Heart left ventricle (tissue), 13 donors: ENCODE data around the gene ROBO1.

Source experiments
- CTCF ChIP-seq, 12 donors: fragments of 200-600 bp; sonication (generic) in 4 of 12; IDR thresholded peaks; one replicate each; pipeline versions ENCODE4 v1.5.0 to v1.8.0; 2018 to 2022; ENCODE audit warnings: antibody characterized with exemption in 12 of 12, mild to moderate bottlenecking in 5 of 12
- POLR2A ChIP-seq, 2 donors: fragments of 450-650 bp; IDR thresholded peaks; one replicate each; pipeline ENCODE4 v1.6.1; 2017; ENCODE audit warnings: antibody characterized with exemption in 2 of 2, mild to moderate bottlenecking in 2 of 2, moderate library complexity in 2 of 2
- donor health status: ischemic (EF 13 %, LVEDD 7.1; RV severe dilation, severe dysfunction).
- donor health status: DM: no; HTN: yes; CAD: no.
- donor health status: DM: no; HTN: no; CAD: no.
- donor health status: ischemic (EF 25% LVEDD 6.9; RV normal size, moderate dysfunction).
- donor health status: ischemic (EF 25% LVEDD 5.7; RV mildly dilated, moderate dysfunction).
- donor health status: ischemic (EF 35%, LVEDD 5.7; RV mildly dilated, moderate dysfunction).
- donor health status: nonischemic (EF 11% LVEDD 7.7; RV severe dilation, severe dysfunction).
- donor health status: DM: yes; HTN: yes; CAD: no.
- donor health status: PGD.
- donor health status: ischemic (EF 29% LVEDD 5.4; RV normal size, mild dysfunction).
- donor health status: nonischemic (EF 23%, LVEDD 6.1; RV moderate dilation, normal function).

- no peak for TF ChIP-seq CTCF (IDR thresholded peaks at IDR 0.05)
- TF ChIP-seq POLR2A (IDR thresholded peaks at IDR 0.05), result no peak
Observed at GRCh38 chr3:79203144-79203519, 564.7 kb downstream of the ROBO1 start.
